HUES48 (cell line): ENCODE results near the gene TBC1D1.

ENCODE experiments used
- H3K27ac ChIP-seq: one replicate; pipeline ENCODE4 v1.7.0; 2013; ENCODE audit warnings: low read depth, low read length, inconsistent platforms
- H3K27me3 ChIP-seq: 2 replicates; pipeline ENCODE4 v1.6.1; 2013; ENCODE audit warnings: mild to moderate bottlenecking, low read length; ENCODE audit not compliant: control insufficient read depth, insufficient read depth
- H3K36me3 ChIP-seq: 2 replicates; pipeline ENCODE4 v1.6.1; 2013; ENCODE audit warnings: low read length; ENCODE audit not compliant: control insufficient read depth, insufficient read depth
- H3K4me1 ChIP-seq: 2 replicates; pipeline ENCODE4 v1.6.1; 2013; ENCODE audit warnings: mild to moderate bottlenecking, low read length; ENCODE audit not compliant: control insufficient read depth, insufficient read depth
- H3K4me3 ChIP-seq: 2 replicates; pipeline ENCODE4 v1.5.1; 2013; ENCODE audit warnings: mild to moderate bottlenecking, low read depth, low read length
- H3K9ac ChIP-seq: 2 replicates; pipeline ENCODE4 v1.6.1; 2013; ENCODE audit warnings: mild to moderate bottlenecking, low read depth, low read length, moderate library complexity
- H3K9me3 ChIP-seq: 2 replicates; pipeline ENCODE4 v1.6.1; 2013; ENCODE audit warnings: low read length; ENCODE audit not compliant: control insufficient read depth, insufficient read depth

The TBC1D1 gene, protein sequence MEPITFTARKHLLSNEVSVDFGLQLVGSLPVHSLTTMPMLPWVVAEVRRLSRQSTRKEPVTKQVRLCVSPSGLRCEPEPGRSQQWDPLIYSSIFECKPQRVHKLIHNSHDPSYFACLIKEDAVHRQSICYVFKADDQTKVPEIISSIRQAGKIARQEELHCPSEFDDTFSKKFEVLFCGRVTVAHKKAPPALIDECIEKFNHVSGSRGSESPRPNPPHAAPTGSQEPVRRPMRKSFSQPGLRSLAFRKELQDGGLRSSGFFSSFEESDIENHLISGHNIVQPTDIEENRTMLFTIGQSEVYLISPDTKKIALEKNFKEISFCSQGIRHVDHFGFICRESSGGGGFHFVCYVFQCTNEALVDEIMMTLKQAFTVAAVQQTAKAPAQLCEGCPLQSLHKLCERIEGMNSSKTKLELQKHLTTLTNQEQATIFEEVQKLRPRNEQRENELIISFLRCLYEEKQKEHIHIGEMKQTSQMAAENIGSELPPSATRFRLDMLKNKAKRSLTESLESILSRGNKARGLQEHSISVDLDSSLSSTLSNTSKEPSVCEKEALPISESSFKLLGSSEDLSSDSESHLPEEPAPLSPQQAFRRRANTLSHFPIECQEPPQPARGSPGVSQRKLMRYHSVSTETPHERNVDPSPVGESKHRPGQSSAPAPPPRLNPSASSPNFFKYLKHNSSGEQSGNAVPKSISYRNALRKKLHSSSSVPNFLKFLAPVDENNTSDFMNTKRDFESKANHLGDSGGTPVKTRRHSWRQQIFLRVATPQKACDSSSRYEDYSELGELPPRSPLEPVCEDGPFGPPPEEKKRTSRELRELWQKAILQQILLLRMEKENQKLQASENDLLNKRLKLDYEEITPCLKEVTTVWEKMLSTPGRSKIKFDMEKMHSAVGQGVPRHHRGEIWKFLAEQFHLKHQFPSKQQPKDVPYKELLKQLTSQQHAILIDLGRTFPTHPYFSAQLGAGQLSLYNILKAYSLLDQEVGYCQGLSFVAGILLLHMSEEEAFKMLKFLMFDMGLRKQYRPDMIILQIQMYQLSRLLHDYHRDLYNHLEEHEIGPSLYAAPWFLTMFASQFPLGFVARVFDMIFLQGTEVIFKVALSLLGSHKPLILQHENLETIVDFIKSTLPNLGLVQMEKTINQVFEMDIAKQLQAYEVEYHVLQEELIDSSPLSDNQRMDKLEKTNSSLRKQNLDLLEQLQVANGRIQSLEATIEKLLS (N-terminal part only)

DNA sequence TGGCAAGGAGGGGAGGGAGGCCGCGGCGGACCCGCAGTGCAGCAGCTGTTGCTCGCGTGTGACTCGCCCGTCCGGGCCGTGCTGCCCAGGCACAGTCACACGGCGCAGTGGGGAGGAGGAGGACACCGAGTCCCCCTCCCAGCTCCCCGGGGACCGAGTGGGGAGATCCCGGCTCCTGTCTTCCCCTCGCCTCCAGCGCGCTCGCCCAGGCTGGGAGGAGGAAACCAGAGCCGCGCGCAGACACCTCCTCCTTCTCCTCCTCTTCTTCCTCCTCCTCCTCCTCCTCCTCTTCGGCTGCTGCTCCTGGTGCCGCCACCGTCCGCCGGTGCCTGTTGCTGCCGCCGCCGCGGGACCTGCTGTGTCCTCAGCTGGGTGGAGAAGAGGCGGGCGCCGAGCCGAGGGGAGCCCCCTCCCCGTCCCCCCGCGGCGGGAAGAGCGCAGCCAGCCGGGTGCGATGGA is at the start of gene TBC1D1:
TSS of gene TBC1D1 (plus strand) at position 284 of the 459 bp plus-strand sequence. CDS start 11,012 bp downstream, outside the sequence.
- peaks cover 59% of the 10 kb centered on the region for H3K27me3 ChIP-seq
- peak within 1 kb of the TSS; percentile 72 for H3K4me3 ChIP-seq
- no peak within 1 kb of the TSS for H3K27ac ChIP-seq
- H3K9ac ChIP-seq: no peak within 1 kb of the TSS; the same call in 1 of the 2 replicates
- no peaks in the 10 kb centered on the region for H3K9me3 ChIP-seq
- H3K4me1 ChIP-seq: peaks cover 12% of the 10 kb centered on the region; the same call in 1 of the 2 replicates
- H3K36me3 ChIP-seq: no peaks in the 10 kb centered on the region

DNA sequence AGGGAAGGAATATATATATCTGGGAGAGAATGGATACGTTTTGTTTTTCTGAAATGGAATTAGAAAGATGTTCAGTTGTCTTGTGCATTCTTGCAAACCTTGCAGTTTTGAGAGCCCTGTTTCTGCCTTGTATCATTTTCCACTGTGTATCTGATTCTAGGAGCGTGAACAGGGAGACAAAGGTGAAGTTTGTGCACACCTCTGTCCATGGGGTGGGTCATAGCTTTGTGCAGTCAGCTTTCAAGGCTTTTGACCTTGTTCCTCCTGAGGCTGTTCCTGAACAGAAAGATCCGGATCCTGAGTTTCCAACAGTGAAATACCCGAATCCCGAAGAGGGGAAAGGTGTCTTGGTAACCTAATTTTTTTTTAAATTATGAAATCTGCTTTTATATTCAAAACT is 46.7 kb upstream of the TBC1D1 start:
- Histone ChIP-seq H3K27ac (no peak overlapping the region), H3K27me3 (no peaks in the 10 kb centered on the region), H3K9ac (no peak overlapping the region), H3K4me3 (no peak overlapping the region), H3K36me3 (peaks cover 80% of the 10 kb centered on the region), H3K4me1 (no peaks in the 10 kb centered on the region), H3K9me3 (no peaks in the 10 kb centered on the region)

DNA sequence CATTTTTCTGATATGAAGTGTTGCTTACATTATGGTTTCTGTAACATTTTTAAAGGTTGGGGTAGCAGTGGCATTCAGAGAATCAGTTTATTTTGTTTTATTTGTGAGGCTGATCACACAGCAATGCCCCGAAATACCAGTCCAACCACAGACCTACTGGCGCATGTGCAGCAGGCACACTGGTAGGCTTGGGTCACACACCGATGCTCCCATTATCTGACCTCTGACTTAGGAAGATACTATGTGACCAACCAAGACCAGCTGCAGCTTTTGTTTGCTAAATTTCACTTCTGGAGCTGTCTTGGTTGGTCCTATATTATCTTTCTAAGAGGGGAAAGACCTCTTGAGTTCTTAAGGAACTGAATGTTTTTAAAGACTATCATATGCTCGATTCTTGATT is 45.7 kb upstream of the TBC1D1 start:
- Histone ChIP-seq H3K36me3 (peaks cover 70% of the 10 kb centered on the region), H3K4me3 (no peak overlapping the region), H3K4me1 (no peaks in the 10 kb centered on the region), H3K9me3 (no peaks in the 10 kb centered on the region), H3K27me3 (no peaks in the 10 kb centered on the region), H3K27ac (no peak overlapping the region), H3K9ac (no peak overlapping the region)

- Histone ChIP-seq H3K9me3 (no peaks in the 10 kb centered on the region), H3K36me3 (peaks cover 68% of the 10 kb centered on the region), H3K27ac (no peak overlapping the region), H3K9ac (no peak overlapping the region), H3K4me1 (no peaks in the 10 kb centered on the region), H3K27me3 (no peaks in the 10 kb centered on the region), H3K4me3 (no peak overlapping the region)
Observed at GRCh38 chr4:37847311-37847884, 43.5 kb upstream of the TBC1D1 start.

DNA sequence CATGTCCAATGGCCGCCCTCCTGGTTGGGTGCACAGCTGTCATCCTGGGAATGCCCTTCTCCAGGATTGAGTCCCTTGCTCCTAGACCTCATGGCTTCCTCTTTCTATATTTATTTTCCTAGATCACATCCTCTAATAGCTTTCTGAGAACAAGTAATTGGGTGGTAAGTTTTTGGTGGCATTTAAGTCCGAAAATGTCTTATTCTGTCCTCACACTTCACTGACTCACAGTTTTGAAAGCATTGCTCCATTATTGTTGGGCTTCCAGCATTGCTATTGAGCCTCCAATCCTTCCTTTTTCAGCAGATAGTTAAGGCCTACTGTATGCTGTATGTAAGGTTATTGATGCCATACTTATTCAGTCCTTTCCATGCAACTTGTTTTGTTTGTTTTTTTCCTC is 38.5 kb upstream of the TBC1D1 start:
- Histone ChIP-seq H3K27me3 (no peaks in the 10 kb centered on the region), H3K9me3 (no peaks in the 10 kb centered on the region), H3K9ac (no peak overlapping the region), H3K36me3 (peaks cover 49% of the 10 kb centered on the region), H3K4me1 (no peaks in the 10 kb centered on the region), H3K4me3 (no peak overlapping the region), H3K27ac (no peak overlapping the region)

GRCh38 chr4:37858112-37858511 is 32.8 kb upstream of the TBC1D1 start:
- Histone ChIP-seq H3K9ac (no peak overlapping the region), H3K27ac (no peak overlapping the region), H3K9me3 (no peaks in the 10 kb centered on the region), H3K4me3 (no peak overlapping the region), H3K27me3 (no peaks in the 10 kb centered on the region), H3K4me1 (no peaks in the 10 kb centered on the region), H3K36me3 (peaks cover 44% of the 10 kb centered on the region)

GRCh38 chr4:37858872-37859271 is 32.0 kb upstream of the TBC1D1 start:
- no peaks in the 10 kb centered on the region for H3K27me3 ChIP-seq
- H3K4me3 ChIP-seq: no peak overlapping the region
- no peak overlapping the region for H3K27ac ChIP-seq
- peaks cover 40% of the 10 kb centered on the region for H3K36me3 ChIP-seq
- no peak overlapping the region for H3K9ac ChIP-seq
- no peaks in the 10 kb centered on the region for H3K4me1 ChIP-seq
- no peaks in the 10 kb centered on the region for H3K9me3 ChIP-seq

DNA sequence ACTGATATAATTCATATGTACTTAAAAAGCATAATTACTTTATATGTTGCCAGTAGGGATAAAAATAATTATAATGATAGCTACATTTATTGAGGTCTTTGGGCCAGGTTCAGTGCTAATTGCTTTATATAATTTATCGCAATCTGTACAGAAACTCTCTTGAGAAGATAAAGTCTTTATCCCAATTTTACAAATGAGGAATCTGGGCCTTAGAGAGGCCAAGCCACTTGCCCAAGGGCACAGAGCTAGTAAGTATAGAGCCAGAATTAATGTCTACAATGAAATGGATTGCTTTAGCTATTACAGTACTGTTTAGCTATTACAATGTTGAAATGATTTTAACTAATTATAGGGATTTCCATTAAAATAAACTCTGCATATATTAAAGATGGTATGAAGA is 30.6 kb upstream of the TBC1D1 start:
- no peaks in the 10 kb centered on the region for H3K4me1 ChIP-seq
- no peak overlapping the region for H3K9ac ChIP-seq
- no peaks in the 10 kb centered on the region for H3K9me3 ChIP-seq
- peaks cover 35% of the 10 kb centered on the region for H3K36me3 ChIP-seq
- no peaks in the 10 kb centered on the region for H3K27me3 ChIP-seq
- H3K27ac ChIP-seq: no peak overlapping the region
- no peak overlapping the region for H3K4me3 ChIP-seq

DNA sequence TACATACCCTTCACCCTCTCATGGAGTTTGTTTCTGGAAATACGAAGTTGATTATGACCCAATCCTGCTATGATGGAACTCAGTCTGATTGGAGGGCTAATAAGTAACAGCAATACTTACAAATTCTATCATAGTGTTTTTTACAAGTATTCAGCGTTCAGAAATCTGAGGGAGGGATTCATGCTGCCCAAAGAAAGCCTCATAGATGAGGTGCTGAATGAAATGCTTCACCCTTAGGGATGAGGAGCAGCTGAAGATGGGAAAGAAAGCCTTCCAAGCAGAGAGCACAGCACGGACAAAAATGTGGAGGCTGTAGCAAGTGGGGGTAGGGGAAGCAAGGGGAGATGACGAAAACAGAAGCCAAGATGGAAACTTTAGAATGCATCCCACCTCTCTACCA is 27.9 kb upstream of the TBC1D1 start:
- Histone ChIP-seq H3K4me1 (no peaks in the 10 kb centered on the region), H3K9ac (no peak overlapping the region), H3K27me3 (no peaks in the 10 kb centered on the region), H3K9me3 (no peaks in the 10 kb centered on the region), H3K36me3 (peaks cover 25% of the 10 kb centered on the region), H3K4me3 (no peak overlapping the region), H3K27ac (no peak overlapping the region)

DNA sequence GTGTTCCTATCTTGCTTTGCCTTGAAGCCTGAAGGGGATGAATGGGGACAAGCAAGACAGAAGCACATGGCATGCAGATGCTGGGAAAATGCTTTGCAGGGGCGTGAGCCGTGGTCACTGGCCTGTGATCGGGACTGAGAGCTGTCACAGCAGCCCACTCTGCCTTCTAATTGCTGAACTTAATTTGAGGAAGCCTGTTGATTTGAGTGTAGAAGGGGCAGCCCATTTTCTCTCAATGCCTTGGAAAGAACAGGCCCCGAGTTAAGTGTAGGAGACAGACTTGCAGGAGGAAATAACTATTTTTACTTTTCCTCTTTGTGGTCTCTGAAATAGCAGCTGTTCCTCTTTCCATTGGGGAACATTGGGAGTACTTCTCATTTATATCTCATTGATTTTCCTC is 26.1 kb upstream of the TBC1D1 start:
- Histone ChIP-seq H3K36me3 (peaks cover 14% of the 10 kb centered on the region), H3K4me3 (no peak overlapping the region), H3K9ac (no peak overlapping the region), H3K27ac (no peak overlapping the region), H3K27me3 (no peaks in the 10 kb centered on the region), H3K4me1 (no peaks in the 10 kb centered on the region), H3K9me3 (no peaks in the 10 kb centered on the region)
